GM19023 (cell line): ENCODE data around the gene CACNA2D3.

ENCODE experiments used
- ATAC-seq: cut with Tn5 transposase; IDR thresholded peaks from one replicate; pipeline ENCODE4 v1.9.1; 2021; ENCODE audit warnings: mild to moderate bottlenecking, moderate library complexity; ENCODE audit not compliant: unreplicated experiment

Gene CACNA2D3

DNA sequence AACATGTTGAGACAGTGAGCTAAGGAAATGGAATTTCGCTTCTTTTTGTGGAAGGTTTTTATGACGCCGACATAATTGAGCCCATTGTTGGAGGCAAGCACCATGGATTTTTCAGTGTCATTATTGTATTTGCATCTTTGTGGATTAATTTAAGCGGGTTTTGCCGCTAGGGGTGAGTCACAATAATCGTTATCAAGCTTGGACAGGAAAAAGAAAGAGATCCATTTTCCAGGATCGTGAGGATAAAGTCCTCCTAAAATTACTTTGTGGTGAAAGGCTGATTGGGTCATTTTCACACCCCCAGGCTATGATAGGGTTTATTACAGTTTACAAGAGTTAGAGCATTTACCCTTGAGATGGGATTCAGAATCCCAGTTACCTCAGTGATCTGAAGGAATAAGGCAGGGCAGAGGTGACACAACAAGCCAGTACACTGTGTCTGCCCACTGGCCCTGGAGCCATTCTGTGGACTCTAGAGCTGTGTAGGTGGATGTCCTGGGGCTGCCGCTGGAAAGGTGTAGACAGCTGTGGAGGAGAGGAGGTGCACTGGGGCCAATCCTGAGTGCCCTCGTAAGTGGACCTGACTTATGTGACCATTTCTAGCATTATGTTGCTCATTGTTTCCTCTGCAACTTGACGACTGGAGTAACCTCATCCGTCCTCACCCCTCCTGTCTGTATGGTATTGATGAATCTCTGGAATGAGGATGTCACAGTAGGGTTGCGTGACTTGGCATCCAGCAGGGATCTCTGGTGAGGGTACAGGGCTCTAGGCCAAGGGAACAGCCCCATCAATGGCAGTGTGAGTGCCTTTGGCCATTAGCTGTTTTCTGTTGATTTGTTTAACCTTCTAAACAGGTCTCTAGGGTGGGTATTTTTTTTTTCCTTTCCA is 435.4 kb downstream of the CACNA2D3 start:
- no peak for ATAC-seq

DNA sequence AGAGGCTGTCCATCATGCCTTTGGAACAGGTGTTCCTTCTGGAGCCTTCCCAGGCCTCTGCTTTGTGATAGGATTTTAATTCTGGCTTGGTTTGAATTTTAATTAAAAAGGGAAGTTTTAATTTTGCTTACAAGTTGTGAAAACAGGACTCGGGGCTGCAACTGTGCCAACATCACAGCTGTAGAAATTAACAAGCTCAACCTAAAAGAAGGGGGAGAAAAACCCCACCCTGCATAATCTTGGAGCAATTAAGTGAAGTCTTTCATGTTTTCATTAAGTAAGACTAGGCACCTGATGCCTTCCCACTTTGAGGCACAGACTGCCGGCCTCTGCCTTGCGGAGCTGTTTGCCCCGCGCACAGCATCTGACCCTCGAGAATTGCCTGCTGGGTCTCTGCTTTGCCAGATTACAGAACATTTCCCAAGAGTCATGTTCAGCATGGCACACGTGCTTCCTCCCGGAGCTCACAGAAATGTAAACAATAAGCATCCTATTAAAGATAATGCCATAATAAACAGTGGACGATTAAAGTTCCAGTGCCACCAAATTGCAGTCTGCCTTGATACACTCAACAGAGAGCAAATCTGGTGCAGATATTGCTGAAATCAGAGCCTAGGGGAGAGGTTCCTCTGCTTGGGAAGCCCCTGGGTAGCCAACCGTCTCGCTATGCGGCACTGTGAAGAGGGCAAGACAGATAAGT is 441.3 kb downstream of the CACNA2D3 start:
- no peak for ATAC-seq

DNA sequence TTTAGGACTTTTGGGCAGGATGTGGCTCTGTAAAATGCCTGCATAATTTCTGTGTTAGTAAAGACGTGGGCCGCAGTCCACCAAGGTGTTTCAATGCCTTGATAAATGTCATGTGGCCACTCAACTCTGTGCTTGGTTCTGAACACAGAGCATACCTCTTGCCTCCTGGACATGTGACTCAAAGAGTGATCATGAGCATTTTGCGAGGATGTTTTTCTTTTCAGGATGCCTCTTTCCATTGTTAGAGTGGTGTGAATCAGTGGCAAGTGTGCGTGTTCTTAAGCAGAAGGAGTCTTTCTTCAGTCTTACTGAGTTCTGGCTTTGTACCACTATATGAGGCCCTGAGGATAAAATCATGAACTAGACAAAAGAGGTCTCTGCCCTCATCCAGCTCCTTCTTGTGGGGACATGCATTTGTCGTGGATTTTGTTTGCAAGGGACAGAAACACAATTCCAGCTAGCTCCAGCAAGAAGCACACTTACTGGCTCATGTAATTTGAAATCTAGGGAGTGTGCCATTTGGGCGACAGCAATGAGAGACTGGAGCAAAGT is 442.1 kb downstream of the CACNA2D3 start:
- no peak for ATAC-seq

DNA sequence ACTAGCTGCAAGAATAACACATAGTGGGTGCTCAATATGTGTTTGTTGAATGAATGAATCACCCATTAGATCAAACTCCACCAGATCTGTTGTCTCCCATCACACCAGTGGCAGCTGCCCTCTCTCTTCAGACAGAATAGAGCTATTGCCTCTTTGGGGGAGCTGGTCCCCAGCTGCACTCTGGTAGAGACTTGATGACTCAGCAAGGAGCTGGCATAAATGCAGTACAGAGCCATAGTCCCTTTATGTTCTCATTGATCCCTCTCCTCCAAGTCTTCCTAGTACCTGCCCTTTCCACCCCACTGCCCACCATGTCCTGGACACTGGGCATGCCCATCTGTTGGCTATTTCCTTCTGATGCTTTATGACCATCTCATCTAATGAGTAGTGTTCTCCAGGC is 443.6 kb downstream of the CACNA2D3 start:
- ATAC-seq, result no peak

DNA sequence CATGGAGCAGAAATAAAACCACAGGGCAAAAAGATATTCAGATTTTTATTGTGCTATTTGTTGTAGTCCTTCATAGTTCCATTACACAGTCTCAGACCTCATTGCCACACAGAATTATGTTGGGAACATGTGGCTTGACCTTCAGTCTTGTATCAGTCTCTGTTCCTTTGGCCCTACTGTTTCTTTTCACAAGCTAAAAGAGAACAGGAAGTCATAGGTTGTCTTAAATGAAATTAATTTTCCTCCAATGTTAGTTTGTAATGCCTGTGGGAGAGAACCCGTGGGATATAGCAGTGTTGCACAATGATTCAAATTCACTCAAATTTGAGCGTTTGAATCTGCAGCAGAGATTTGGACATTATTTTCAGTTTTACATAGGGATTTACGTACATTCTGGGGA is 445.6 kb downstream of the CACNA2D3 start:
- no peak for ATAC-seq

DNA sequence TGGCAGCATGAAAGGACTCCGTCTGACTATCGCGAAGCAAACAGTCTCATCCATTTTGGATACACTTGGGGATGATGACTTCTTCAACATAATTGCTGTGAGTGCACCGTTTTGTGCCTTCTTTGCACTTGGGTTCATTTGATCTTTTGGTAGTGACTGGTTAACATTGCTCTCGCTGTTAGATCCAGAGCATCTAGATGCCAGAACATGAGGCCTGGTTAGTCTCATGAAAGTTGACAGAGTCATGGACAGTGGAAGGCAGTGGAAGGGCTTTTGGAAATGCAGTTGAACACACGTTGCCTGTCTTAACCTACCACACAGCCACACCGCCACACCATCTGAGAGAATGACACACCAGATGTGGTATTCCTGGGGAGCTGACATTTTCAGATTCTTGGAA is 447.7 kb downstream of the CACNA2D3 start:
- no peak for ATAC-seq

DNA sequence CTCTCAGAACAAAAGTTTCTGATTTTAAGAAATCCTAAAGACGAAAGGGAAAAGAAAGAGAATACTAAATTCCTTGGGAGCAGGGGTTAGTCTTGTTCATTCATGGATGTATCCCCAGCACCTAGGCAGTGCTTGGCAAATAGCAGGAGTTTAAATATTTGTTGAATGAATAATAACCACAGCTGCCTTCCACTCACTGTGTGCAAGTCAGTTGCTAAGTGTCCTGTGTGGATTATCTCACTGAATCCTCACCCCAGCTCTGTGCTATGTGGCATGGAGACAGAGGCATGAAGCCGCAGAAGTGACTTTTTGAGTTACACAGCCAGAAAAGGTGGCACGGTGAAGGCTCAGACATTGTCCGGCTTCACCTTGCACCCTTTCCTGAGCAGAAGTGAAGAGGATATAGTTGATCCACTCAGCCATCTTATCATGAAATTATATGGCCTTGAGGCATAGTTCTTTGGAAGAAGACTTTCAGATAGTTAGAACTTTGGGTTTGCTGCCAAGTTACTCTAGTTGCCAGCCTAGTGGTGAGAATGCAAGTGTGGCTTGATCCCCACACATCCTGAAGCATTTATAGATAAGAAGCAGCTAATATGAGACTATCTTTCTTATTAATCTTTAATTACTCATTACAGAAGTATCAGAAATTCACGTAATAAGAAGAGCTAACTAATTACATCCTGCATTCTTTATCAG is 450.0 kb downstream of the CACNA2D3 start:
- no peak for ATAC-seq

DNA sequence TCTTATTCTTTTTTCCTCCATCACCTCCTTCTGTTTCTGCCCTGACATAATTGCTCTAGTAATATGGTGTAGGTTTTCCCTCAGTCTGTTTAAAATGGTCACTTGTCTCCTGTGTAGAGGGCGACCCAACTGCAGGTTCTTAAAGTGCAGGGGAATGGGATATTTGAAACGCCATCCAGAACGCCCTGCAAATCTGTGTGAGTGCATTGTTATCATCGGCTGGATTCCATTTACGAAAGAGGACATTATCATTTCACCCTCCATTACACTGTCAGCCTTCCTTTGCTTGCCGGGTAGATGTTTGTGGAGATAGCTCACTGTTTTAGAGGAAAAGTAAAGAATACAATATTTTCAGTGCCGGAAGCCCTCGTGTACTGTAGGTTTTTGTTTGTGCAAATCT is 451.5 kb downstream of the CACNA2D3 start:
- no peak for ATAC-seq

DNA sequence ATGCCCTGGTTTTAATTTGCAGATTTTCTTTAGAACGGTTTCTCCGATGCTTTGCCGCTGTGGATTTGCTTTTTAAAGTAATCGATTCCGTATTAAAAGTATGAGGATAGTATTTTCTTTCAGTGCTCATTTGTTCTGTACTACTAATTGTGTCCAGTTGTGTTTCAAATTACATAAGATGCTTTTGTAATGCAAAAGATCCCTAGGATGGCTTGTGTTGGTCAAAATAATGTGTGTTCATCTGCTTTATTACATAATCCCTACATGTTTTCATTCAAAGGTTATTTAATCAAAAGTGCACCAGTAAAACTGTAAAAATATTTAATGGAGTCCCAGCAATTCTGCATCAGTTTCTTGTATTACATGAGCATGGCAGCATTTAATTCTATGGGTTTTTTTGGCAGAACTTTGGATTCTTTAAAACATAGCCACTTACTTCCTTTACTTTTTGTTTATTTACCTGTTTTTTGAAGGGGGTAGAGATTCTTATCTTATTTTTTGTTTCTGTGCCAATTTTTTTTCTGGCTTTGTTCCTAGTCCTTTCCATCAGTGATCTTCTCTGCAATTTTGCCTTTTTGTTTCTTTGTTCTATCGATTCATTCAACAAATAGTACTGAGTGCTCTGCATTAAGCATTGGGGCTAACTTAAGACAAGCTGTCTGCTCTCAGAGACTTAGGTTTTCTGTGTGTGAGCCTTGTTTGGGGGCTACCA is 452.7 kb downstream of the CACNA2D3 start:
- no peak for ATAC-seq

DNA sequence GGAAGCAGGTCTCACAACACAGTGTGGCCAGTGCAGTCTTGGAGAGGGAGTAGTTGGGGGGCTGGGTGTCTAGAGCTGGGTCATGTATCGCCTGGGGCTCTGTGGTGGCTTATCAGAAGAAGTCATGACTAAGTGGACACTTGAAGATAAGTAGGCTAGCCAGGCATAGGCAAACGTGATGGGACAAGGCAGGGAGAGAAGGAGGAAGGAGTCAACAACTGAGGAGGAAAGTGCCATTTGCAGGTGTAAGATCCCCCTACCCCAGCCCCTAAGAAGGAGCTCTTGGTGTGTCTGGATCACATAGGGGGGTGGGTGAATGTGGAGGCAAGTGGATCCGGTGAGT is 453.2 kb downstream of the CACNA2D3 start:
- ATAC-seq, result no peak

DNA sequence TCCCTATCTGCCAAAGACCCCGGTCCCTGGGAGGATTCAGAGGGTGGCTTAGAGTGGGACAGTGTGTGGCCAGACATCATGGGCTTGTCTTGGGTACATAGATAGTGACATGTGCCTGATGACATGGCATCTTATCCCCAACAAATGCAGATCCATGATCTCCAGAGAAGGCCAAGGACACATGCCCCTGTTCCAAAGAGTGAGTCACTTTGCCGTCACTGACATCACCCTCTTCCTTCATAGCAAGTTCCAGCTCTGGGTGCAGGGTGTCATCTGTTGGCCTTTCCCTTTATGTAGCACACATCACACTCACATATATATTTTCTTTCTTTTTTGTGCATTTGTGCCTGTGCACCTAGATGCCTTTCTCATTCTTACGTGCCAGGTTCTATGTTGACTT is 455.0 kb downstream of the CACNA2D3 start:
- no peak for ATAC-seq

DNA sequence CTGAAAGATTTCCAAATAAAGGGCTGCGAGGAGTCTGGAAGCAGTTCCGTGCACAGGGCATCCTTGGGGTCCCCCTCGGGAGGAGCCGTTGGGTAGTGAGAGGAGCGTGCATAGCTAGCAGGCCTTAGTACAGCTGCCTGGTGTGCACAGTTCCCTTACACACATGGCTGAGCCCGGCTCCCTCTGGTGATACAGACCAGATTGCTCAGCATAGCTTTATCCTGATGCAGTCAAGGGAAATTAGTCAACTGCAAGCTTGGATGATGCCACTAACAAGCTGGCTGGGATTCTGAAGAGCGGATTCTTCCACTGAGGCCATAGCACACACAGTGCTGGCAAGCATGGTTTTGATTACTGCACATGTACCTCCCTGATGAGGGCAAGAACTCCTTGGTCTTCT is 456.1 kb downstream of the CACNA2D3 start:
- no peak for ATAC-seq

DNA sequence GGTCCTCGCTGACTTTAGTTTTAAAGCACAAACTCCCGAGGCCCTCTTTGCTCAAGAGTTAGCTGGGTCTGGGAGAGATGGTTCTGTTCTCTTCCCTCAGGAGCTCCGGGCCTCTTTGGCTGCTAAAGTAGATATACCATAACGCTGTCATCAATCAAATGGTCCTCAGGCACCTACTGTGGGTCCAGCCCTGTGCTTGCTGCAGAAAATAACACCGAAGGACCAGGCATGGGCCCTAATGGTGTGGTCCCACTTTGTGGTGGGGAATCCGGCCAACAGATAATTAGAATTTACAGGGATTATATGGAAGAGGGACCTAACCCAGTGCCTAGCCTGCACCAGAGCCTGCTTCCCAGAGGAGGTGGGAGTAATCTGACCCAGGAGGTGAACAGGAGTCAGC is 458.1 kb downstream of the CACNA2D3 start:
- ATAC-seq, result no peak

DNA sequence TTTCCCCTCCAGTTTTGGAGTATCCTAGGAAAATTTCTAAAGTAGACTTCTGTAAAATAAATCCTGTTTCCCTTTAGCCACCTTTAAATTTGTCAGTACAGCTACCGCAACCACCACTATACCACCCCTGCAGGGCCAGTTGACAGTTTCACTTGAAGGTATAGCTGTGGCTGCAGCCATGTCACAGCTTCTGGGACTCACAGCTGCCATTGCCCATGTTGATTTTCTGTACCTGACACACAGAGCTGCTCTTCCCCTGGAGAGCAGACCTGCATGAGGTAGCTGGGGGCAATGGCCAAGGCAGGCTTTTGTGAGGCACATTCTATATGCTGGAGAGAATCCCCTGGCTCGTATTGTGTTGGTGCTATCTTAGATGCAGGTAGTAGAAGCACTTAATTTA is 460.1 kb downstream of the CACNA2D3 start:
- no peak for ATAC-seq

DNA sequence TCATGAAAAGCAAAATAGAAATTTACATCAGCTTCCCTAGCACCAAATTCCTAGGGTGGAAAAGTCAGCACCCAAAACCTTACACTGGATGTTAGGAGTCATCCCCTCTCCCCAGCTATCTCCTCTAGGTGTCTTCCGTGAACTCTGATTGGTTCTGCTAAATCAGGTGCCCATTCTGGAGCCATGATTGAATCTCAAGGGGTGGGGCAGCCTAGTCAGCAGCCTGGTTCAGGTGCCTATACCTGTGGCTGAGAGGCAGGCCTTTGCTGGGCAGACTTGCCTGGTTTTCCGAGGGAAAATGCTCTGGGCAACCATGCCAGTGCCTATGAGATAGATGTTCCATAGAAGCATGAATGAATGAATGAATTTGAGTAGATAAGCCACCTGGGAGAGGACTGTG is 468.8 kb downstream of the CACNA2D3 start:
- ATAC-seq, result no peak

DNA sequence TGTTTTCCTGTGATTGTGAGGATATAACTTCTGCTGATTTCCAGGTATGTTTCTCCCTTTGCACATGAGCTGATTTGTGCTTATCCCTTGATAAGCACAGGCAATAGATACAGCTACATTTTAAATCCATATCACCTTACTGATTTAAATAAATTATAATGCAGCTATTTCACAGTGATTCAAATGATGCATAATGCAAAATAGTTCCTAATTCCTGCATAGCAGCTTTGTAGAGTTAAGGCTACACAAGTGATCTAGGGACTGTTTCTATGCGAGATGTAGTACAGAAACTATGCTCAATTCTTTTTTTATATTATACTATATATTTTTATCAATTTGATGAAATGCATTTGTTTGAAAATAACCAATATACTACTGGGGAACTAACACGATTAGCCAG is 471.3 kb downstream of the CACNA2D3 start:
- no peak for ATAC-seq

DNA sequence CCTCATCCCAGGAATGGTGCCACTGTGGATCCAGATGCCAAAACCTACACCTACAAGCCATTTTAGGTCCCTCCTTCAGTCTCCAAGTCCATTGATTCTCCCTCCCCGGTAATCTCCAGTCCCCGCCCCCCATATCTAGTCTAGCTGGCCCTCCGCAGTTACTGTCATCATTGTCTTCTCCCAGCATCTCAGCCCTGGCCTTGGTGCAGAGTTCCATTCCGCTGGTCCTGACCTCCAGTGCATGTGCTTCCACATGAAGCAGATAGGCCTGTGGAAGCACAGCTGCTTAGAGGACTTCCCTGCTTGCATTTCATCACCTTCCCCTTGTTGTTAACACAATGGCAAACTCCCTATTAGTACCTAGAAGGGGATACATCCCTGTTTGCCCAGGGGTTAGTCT is 473.7 kb downstream of the CACNA2D3 start:
- no peak for ATAC-seq

DNA sequence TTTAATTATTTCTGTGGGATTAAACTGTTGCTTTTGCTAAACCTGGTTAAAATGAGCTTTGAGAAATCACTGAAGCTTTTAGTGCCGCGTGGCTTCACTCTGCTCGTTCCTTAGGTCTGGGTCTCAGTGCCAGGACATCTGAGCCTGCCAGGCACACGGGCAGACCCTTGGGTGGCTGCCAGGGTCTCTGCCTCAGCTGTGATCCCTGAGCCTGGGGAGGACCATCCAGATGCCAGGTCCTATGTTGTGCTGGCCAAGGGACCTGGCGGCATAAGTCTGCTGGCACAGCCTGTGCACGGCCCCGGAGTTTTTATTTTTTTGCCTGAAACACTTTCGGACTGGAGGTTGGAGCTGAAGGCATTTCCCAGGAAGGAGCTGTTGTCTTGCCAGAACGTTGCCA is 477.4 kb downstream of the CACNA2D3 start:
- no peak for ATAC-seq

DNA sequence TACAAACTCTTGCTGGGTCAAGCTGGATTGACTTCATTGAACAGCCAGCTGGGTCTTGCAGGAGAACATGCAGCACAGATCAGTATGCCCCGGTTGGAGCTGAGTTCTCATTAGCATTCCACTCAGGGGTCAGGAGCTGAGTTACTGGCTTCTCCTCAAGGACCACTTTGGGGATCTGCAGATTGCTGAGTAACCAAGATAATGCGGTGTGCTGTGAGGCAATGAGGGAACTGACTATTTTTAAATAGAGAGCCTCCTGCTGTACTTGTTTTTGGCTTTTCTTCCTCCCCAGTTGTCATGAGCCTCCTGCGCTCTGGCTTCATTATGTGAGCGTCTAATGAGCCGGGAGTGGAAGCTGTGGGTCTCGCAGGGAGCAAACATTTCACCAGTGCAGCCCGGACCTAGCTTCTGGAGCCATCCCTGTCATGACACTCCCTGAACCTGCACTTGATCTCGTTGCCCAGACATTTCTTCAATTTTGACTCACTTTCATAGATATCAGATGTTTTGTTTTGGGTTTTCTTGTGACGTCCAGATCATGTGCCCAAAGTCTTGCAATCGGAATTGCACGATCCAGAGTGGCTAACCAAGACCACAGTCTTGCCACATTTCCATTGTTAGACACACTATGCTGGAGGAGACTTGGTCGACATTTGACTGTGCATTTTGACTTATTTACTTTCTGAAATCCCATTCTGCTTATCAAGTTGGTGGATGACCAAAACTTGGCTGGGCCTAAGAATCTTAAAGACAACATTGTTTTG is 478.3 kb downstream of the CACNA2D3 start:
- no peak for ATAC-seq

DNA sequence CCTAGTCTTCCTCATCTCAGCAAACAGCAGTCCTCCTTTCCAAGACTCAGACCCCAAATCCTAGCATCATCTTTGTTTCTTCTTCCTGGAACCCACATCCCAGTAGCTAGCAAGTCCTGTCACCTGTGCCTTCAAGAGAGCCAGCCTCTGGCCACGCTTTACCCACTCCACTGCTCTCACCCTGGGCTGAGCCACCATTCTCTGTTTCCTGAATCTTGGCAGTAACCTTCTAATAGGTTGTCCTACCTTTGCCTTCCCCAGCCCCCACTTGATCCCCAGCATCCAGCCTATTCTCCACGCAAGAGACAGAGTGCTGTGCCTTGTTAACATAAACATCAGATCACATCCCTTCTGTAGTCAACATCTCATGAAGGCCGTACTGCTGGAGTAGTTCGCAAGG is 482.1 kb downstream of the CACNA2D3 start:
- no peak for ATAC-seq
